Dendritic cell treated with granulocyte-macrophage colony-stimulating factor and Interleukin-4, amounts not matched to agents 40 ng/mL and 50 ng/mL, for 4 days (primary cell): Measurements from ENCODE around the gene SCARF2.

Experiments
- H3K27ac Mint-ChIP-seq: one replicate; pipeline ENCODE4 v1.8.0; 2022; ENCODE audit warnings: mild to moderate bottlenecking, mixed read lengths
- H3K27me3 Mint-ChIP-seq: one replicate; pipeline ENCODE4 v1.8.0; 2022; ENCODE audit warnings: mild to moderate bottlenecking, mixed read lengths
- H3K36me3 Mint-ChIP-seq: one replicate; pipeline ENCODE4 v1.8.0; 2022; ENCODE audit warnings: low read depth, mixed read lengths
- H3K4me1 Mint-ChIP-seq: one replicate; pipeline ENCODE4 v1.8.0; 2022; ENCODE audit warnings: low read depth, mixed read lengths
- H3K4me3 Mint-ChIP-seq: one replicate; pipeline ENCODE4 v1.8.0; 2022; ENCODE audit warnings: mild to moderate bottlenecking, moderate library complexity, mixed read lengths
- H3K9me3 Mint-ChIP-seq: one replicate; pipeline ENCODE4 v1.8.0; 2022; ENCODE audit warnings: mixed read lengths
- intact Hi-C: fragments of 100-400 bp; cut with micrococcal nuclease; formaldehyde crosslinking; loops from one replicate; pipeline ENCODE4 v1.15.0; 2022

The SCARF2 gene

DNA sequence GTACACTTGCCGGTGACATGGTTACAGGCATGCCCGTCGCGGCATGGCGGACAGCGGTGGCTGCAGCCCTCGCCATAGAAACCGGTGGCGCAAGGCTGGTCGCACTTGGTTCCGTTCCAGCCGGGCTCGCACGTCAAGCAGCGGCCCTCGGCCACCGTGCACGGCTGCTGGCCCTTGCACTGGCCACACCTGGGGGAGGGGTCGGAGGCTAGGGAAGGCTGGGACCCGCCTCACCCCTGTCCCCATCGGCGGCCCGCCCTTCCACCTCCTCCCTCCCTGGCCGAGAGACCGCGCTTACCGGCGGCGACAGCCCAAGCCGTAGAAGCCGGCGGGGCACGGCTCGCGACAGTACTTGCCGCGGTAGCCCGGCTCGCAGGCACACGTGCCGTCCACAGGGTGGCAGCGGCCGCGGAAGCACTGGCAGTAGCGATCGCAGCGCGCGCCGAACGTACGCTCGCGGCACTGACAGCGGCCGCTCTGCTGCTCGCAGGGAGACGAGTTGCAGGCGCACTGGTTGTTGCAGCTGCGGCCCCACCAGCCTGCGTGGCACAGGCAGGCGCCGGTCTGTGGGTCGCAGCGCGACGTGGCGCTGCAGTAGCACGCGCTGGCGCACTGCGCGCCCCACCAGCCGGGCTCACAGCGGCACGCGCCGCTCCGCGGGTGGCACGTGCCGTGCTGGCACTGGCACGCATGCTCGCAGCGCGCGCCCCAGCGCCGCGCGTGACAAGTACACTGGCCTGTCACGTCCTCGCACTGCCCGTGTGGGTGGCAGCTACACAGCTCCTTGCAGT, 6.7 kb downstream of the SCARF2 start:
- no peaks in the 10 kb centered on the region for H3K9me3 Mint-ChIP-seq
- H3K4me1 Mint-ChIP-seq = peaks cover 34% of the 10 kb centered on the region
- intact Hi-C loops = no loop called here
- H3K27ac Mint-ChIP-seq = no peak overlapping the region
- peaks cover 99% of the 10 kb centered on the region for H3K27me3 Mint-ChIP-seq
- no peaks in the 10 kb centered on the region for H3K36me3 Mint-ChIP-seq
- peak overlapping the region; percentile 72 for H3K4me3 Mint-ChIP-seq

- Mint-ChIP-seq H3K27ac (no peak overlapping the region), H3K4me3 (peak overlapping the region; percentile 74), H3K9me3 (no peaks in the 10 kb centered on the region), H3K36me3 (no peaks in the 10 kb centered on the region), H3K27me3 (peaks cover 93% of the 10 kb centered on the region), H3K4me1 (peaks cover 34% of the 10 kb centered on the region)
- intact Hi-C loops = no loop called here
Measured at GRCh38 chr22:20430101-20430719, 7.4 kb downstream of the SCARF2 start.

- peaks cover 34% of the 10 kb centered on the region for H3K4me1 Mint-ChIP-seq
- intact Hi-C loops = loop anchor here (1.0 kb wide), 1 partner anchor 27 kb away; no protein-coding TSS in a partner anchor
Measured at GRCh38 chr22:20429254-20430100, 8.1 kb downstream of the SCARF2 start.

GRCh38 chr22:20428496-20429253, 8.9 kb downstream of the SCARF2 start:
- peak overlapping the region; percentile 74 for H3K4me3 Mint-ChIP-seq
- H3K4me1 Mint-ChIP-seq = peaks cover 34% of the 10 kb centered on the region
- H3K27ac Mint-ChIP-seq = peak overlapping the region; percentile 11
- H3K27me3 Mint-ChIP-seq = peaks cover 93% of the 10 kb centered on the region
- H3K36me3 Mint-ChIP-seq = no peaks in the 10 kb centered on the region
- intact Hi-C loops = loop anchor here (1.0 kb wide), 1 partner anchor 28 kb away; no protein-coding TSS in a partner anchor
- H3K9me3 Mint-ChIP-seq = no peaks in the 10 kb centered on the region

More at GRCh38 chr22:20429254-20430100, 8.1 kb downstream of the SCARF2 start:
- Mint-ChIP-seq H3K36me3 (no peaks in the 10 kb centered on the region), H3K27me3 (peaks cover 93% of the 10 kb centered on the region), H3K27ac (no peak overlapping the region), H3K4me3 (peak overlapping the region; percentile 74), H3K9me3 (no peaks in the 10 kb centered on the region)

- Mint-ChIP-seq H3K36me3 (no peaks in the 10 kb centered on the region), H3K4me1 (peaks cover 34% of the 10 kb centered on the region), H3K4me3 (no peak overlapping the region), H3K27ac (peak overlapping the region; percentile 11), H3K27me3 (peaks cover 93% of the 10 kb centered on the region), H3K9me3 (no peaks in the 10 kb centered on the region)
- intact Hi-C loops = no loop called here
Measured at GRCh38 chr22:20427945-20428417, 9.6 kb downstream of the SCARF2 start.

DNA sequence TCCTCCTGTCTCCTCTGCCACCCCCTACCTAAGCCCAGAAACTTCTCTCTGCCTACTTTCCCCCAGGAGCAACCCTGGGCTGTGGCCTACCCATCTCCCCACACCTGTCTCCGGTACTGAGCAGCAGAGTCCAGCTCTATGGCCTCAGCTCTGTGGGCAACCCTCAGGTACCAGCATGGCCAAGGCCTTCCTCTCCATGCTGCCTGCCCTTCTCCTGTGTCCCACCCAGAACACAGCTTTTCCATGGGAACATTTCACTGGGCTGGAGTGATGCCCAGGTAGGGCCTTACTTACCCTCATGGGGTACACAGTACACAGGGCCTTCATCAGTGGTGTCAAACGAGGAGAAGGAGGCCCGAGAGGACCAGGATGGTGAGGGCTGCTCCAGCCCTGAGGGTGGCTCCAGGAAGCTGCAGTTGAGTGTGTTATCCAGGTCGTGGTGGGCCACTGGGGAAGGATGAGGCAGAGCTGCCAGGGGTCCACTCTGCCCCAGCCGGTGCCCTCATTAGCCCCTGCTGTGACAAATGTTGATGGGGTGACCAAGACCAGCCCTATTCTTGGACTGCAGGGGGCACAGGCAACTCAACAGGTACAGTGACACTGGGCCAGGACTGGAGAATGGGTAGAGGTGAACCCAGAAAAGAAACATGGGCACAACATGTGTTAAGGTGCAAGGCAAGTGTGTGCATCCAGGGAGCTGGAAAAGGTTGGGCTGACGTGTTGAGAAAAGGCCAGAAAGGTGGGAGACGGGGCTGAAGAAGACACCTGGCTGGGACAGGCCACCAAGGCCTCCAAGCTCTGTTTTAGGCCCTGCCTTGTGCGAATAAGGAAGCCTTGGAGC, 10.3 kb downstream of the SCARF2 start:
- Mint-ChIP-seq H3K27ac (no peak overlapping the region), H3K9me3 (no peaks in the 10 kb centered on the region), H3K36me3 (no peaks in the 10 kb centered on the region), H3K4me1 (peaks cover 33% of the 10 kb centered on the region), H3K27me3 (peaks cover 90% of the 10 kb centered on the region), H3K4me3 (no peak overlapping the region)
- intact Hi-C loops = no loop called here

DNA sequence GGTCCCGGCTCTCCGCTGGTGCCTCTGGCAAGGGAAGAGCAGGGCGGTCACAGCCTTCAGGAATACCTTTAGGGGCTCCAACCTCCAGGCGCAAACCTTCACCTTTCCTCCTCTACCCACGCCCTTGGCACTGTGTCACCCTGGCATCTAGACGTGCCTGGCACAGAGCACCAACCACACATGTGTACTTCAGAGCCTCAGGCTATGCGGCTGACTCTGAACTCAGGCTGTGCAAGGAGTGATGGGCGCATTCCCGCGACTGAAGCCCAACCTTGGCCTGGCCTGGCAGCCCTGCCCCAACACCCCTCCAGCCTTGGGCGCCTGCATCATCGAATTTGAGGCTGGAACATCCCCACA, 11.4 kb downstream of the SCARF2 start:
- Mint-ChIP-seq H3K36me3 (no peaks in the 10 kb centered on the region), H3K4me1 (peaks cover 23% of the 10 kb centered on the region), H3K27me3 (peaks cover 79% of the 10 kb centered on the region), H3K4me3 (no peak overlapping the region), H3K27ac (no peak overlapping the region), H3K9me3 (no peaks in the 10 kb centered on the region)
- intact Hi-C loops = no loop called here

GRCh38 chr22:20425566-20426258, 11.9 kb downstream of the SCARF2 start:
- no peaks in the 10 kb centered on the region for H3K9me3 Mint-ChIP-seq
- H3K4me1 Mint-ChIP-seq = peaks cover 18% of the 10 kb centered on the region
- no peak overlapping the region for H3K4me3 Mint-ChIP-seq
- intact Hi-C loops = no loop called here
- H3K27ac Mint-ChIP-seq = no peak overlapping the region
- peaks cover 73% of the 10 kb centered on the region for H3K27me3 Mint-ChIP-seq
- no peaks in the 10 kb centered on the region for H3K36me3 Mint-ChIP-seq

DNA sequence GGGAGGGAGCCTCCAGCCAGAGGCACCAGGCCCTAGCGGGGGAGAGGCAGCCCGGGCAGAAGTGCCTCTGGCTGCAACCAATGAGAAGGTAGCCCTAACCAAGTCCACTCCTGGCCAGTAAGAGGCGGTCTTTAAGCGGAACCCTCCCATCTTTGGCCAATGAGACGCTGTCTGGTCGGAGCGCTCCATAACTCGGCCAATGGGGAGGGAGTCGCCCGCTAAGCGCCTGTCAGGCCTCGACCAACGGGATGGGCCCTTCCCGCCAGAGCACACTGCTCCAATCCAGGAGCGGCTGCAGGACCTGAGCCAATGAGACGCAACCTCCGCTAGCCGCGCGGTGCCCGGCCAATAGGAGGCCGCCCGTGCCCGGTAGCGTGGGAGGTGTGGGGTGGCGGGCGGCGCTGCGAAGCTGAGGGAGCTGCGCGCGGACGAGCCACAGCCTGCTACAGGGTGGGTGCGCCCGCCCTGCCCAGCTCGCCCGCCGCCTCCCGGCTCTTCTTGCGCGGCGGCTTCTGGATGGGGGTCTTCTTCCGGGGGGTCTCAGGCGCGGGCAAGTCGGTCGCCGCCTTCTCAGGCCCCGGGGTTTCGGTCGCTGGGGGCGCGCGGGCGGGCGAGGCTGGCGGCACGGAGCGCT, 12.6 kb downstream of the SCARF2 start:
- Mint-ChIP-seq H3K36me3 (no peaks in the 10 kb centered on the region), H3K27ac (no peak overlapping the region), H3K4me1 (peaks cover 11% of the 10 kb centered on the region), H3K4me3 (peak overlapping the region; percentile 67), H3K9me3 (no peaks in the 10 kb centered on the region), H3K27me3 (peaks cover 67% of the 10 kb centered on the region)
- intact Hi-C loops = no loop called here

- Mint-ChIP-seq H3K9me3 (no peaks in the 10 kb centered on the region), H3K4me1 (peaks cover 7% of the 10 kb centered on the region), H3K36me3 (no peaks in the 10 kb centered on the region), H3K27me3 (peaks cover 62% of the 10 kb centered on the region), H3K27ac (no peak overlapping the region), H3K4me3 (no peak overlapping the region)
- intact Hi-C loops = no loop called here
Measured at GRCh38 chr22:20424568-20424931, 13.1 kb downstream of the SCARF2 start.

- H3K36me3 Mint-ChIP-seq = no peaks in the 10 kb centered on the region
- intact Hi-C loops = no loop called here
- no peak overlapping the region for H3K27ac Mint-ChIP-seq
- peaks cover 60% of the 10 kb centered on the region for H3K27me3 Mint-ChIP-seq
- no peaks in the 10 kb centered on the region for H3K9me3 Mint-ChIP-seq
- peaks cover 4% of the 10 kb centered on the region for H3K4me1 Mint-ChIP-seq
- H3K4me3 Mint-ChIP-seq = no peak overlapping the region
Measured at GRCh38 chr22:20423906-20424551, 13.6 kb downstream of the SCARF2 start.
